OCI-LY1 (cell line): ENCODE results near the gene CLIC1.

Source experiments
- CTCF ChIP-seq: fragments of 200-600 bp; sonication (generic), shearing (Covaris generic); IDR thresholded peaks from 2 replicates; pipeline ENCODE4 v1.5.1; 2017; ENCODE audit warnings: mild to moderate bottlenecking, antibody characterized with exemption, low read length, moderate library complexity, mixed read lengths
- EZH2 ChIP-seq: fragments of 200-600 bp; sonication (generic), shearing (Covaris generic); IDR thresholded peaks from 2 replicates; pipeline ENCODE4 v1.8.0; 2017; ENCODE audit warnings: borderline replicate concordance, mixed run types, mild to moderate bottlenecking, antibody characterized with exemption, low read length, moderate library complexity, mixed read lengths

- TF ChIP-seq CTCF: no peak
- no peak for TF ChIP-seq EZH2
Observed at GRCh38 chr6:31727717-31728671, 8.3 kb downstream of the CLIC1 start.
